GM13976 (cell line): ENCODE measurements around the gene RANBP10.
"Not testable (repeated sequence)": the region's sequence is repeated elsewhere in the genome, so short reads cannot be mapped to it uniquely, and the experiment has no call there.

Experiments
- DNase-seq: peaks from one replicate; pipeline ENCODE4 v3.0.0; 2012; ENCODE audit warnings: low spot score
- CTCF ChIP-seq: IDR thresholded peaks from 2 replicates; pipeline ENCODE4 v1.5.1; 2012; ENCODE audit warnings: borderline replicate concordance, mild to moderate bottlenecking; ENCODE audit not compliant: insufficient read depth; ENCODE audit errors: extremely low read depth, missing control alignments, control extremely low read depth
- in situ Hi-C: fragments of 300-500 bp; cut with MboI; formaldehyde crosslinking; loops from one replicate; pipeline ENCODE4 v1.12.0; 2022; ENCODE audit warnings: low sequenced_read_pairs, mixed read lengths, inconsistent platforms; ENCODE audit not compliant: unreplicated experiment

RANBP10 gene

GRCh38 chr16:67841198-67841815 is 34.9 kb upstream of the RANBP10 start:
- DNase-seq, result no peak
- no peak for TF ChIP-seq CTCF
- in situ Hi-C loops, result no loop called here

- in situ Hi-C loops, result no loop called here
- no peak for TF ChIP-seq CTCF
- no peak for DNase-seq
These were observed 31.5 kb upstream of the RANBP10 start for GRCh38 chr16:67837811-67838210.

- in situ Hi-C loops, result not testable (repeated sequence)
These were observed 30.8 kb upstream of the RANBP10 start for GRCh38 chr16:67837190-67837589.

GRCh38 chr16:67834242-67834614 is 27.9 kb upstream of the RANBP10 start:
- no peak for TF ChIP-seq CTCF
- no peak for DNase-seq
- in situ Hi-C loops, result no loop called here

More at GRCh38 chr16:67837190-67837589, 30.8 kb upstream of the RANBP10 start:
- not testable (repeated sequence) for DNase-seq

GRCh38 chr16:67833415-67834241 is 27.3 kb upstream of the RANBP10 start:
- DNase-seq, result peak; percentile 99
- in situ Hi-C loops, result no loop called here
- no peak for TF ChIP-seq CTCF

GRCh38 chr16:67833030-67833414 is 26.7 kb upstream of the RANBP10 start:
- in situ Hi-C loops, result no loop called here
- TF ChIP-seq CTCF, result no peak
- no peak for DNase-seq

GRCh38 chr16:67828651-67829050 is 22.3 kb upstream of the RANBP10 start:
- in situ Hi-C loops, result no loop called here
- no peak for TF ChIP-seq CTCF
- DNase-seq, result no peak
